Mesendoderm (in vitro differentiated cells): ENCODE data around the gene TSPEAR.

Experiments used
- DNase-seq: peaks from one replicate; pipeline ENCODE4 v3.0.0; 2013
- H2AK5ac ChIP-seq: 2 replicates; pipeline ENCODE4 v1.6.1; 2013; ENCODE audit warnings: low read length, inconsistent platforms
- H2BK120ac ChIP-seq: 2 replicates; pipeline ENCODE4 v1.6.1; 2013; ENCODE audit warnings: low read depth, mild to moderate bottlenecking, low read length, moderate library complexity, mixed read lengths
- H2BK15ac ChIP-seq: replicated peaks from 2 replicates; pipeline ENCODE4 v1.6.1; 2013; ENCODE audit warnings: low read depth, mild to moderate bottlenecking, moderate library complexity
- H2BK5ac ChIP-seq: 2 replicates; pipeline ENCODE4 v1.6.1; 2013; ENCODE audit warnings: low read length, inconsistent platforms
- H3K18ac ChIP-seq: 2 replicates; pipeline ENCODE4 v1.6.1; 2013; ENCODE audit warnings: mild to moderate bottlenecking, low read length, mixed read lengths
- H3K23ac ChIP-seq: one replicate; pipeline ENCODE4 v1.6.1; 2013; ENCODE audit warnings: low read length
- H3K27ac ChIP-seq: 2 replicates; pipeline ENCODE4 v1.5.1; 2013; ENCODE audit warnings: low read depth, mild to moderate bottlenecking, inconsistent platforms, low read length, moderate library complexity
- H3K27me3 ChIP-seq: 2 replicates; pipeline ENCODE4 v1.6.1; 2013; ENCODE audit warnings: low read length, control low read depth, mild to moderate bottlenecking, inconsistent platforms; ENCODE audit not compliant: insufficient read depth, poor library complexity
- H3K36me3 ChIP-seq: 2 replicates; pipeline ENCODE4 v1.6.1; 2013; ENCODE audit warnings: low read length, inconsistent platforms; ENCODE audit not compliant: control insufficient read depth, insufficient read depth
- H3K4ac ChIP-seq: one replicate; pipeline ENCODE4 v1.6.1; 2013; ENCODE audit warnings: low read depth, mild to moderate bottlenecking, low read length, moderate library complexity
- H3K4me1 ChIP-seq: 2 replicates; pipeline ENCODE4 v1.6.1; 2013; ENCODE audit warnings: low read depth, low read length, inconsistent platforms; ENCODE audit not compliant: control insufficient read depth
- H3K4me2 ChIP-seq: 2 replicates; pipeline ENCODE4 v1.6.1; 2013; ENCODE audit warnings: low read length
- H3K4me3 ChIP-seq: 2 replicates; pipeline ENCODE4 v1.5.1; 2013; ENCODE audit warnings: mild to moderate bottlenecking, low read length
- H3K56ac ChIP-seq: one replicate; pipeline ENCODE4 v1.6.1; 2013; ENCODE audit warnings: low read length
- H3K79me1 ChIP-seq: 2 replicates; pipeline ENCODE4 v1.6.1; 2013; ENCODE audit warnings: low read length, inconsistent platforms
- H3K79me2 ChIP-seq: 2 replicates; pipeline ENCODE4 v1.6.1; 2013; ENCODE audit warnings: mild to moderate bottlenecking, low read length; ENCODE audit not compliant: control insufficient read depth, insufficient read depth
- H3K9ac ChIP-seq: 2 replicates; pipeline ENCODE4 v1.6.1; 2013; ENCODE audit warnings: low read length, inconsistent platforms
- H4K5ac ChIP-seq: one replicate; pipeline ENCODE4 v1.6.1; 2013; ENCODE audit warnings: low read length
- H4K8ac ChIP-seq: one replicate; pipeline ENCODE4 v1.6.1; 2013; ENCODE audit warnings: low read depth, mild to moderate bottlenecking, control low read depth, low read length, moderate library complexity
- WGBS: extraction: QIAGEN DNeasy Blood & Tissue Kit; methylation state at CpG from one replicate; pipeline ENCODE4 v1.1.7; 2013; ENCODE audit warnings: low lambda C conversion rate, missing lambda C conversion rate; ENCODE audit not compliant: insufficient coverage; ENCODE audit errors: extremely low coverage; 5-methylcytosine and 5-hydroxymethylcytosine counted together

Gene TSPEAR

GRCh38 chr21:44454058-44454457, 257.3 kb downstream of the TSPEAR start:
- Histone ChIP-seq H2BK5ac (no peak overlapping the region), H3K79me2 (no peaks in the 10 kb centered on the region), H3K23ac (no peak overlapping the region), H3K18ac (no peak overlapping the region), H2BK120ac (no peak overlapping the region), H2AK5ac (no peak overlapping the region), H3K4me1 (no peaks in the 10 kb centered on the region), H3K56ac (no peak overlapping the region), H3K9ac (no peak overlapping the region), H3K79me1 (peaks cover 2% of the 10 kb centered on the region), H3K4ac (no peak overlapping the region), H4K8ac (no peak overlapping the region), H2BK15ac (no peak overlapping the region), H3K4me2 (no peak overlapping the region), H4K5ac (no peak overlapping the region), H3K4me3 (no peak overlapping the region), H3K27ac (no peak overlapping the region), H3K36me3 (no peaks in the 10 kb centered on the region), H3K27me3 (no peaks in the 10 kb centered on the region)
- WGBS = no CpG with 5 or more reads among the region's 5 CpGs
- no peak for DNase-seq

- Histone ChIP-seq H3K56ac (no peak overlapping the region), H3K27ac (no peak overlapping the region), H3K4me1 (no peaks in the 10 kb centered on the region), H4K8ac (no peak overlapping the region), H3K4me3 (no peak overlapping the region), H3K79me1 (no peaks in the 10 kb centered on the region), H3K4me2 (no peak overlapping the region), H3K23ac (no peak overlapping the region), H3K4ac (no peak overlapping the region), H2BK120ac (no peak overlapping the region), H3K36me3 (no peaks in the 10 kb centered on the region), H3K9ac (no peak overlapping the region), H3K79me2 (no peaks in the 10 kb centered on the region), H2BK15ac (no peak overlapping the region), H2AK5ac (no peak overlapping the region), H2BK5ac (no peak overlapping the region), H3K18ac (no peak overlapping the region), H4K5ac (no peak overlapping the region), H3K27me3 (no peaks in the 10 kb centered on the region)
- no peak for DNase-seq
- no CpG with 5 or more reads among the region's 3 CpGs for WGBS
These were observed 258.3 kb downstream of the TSPEAR start for GRCh38 chr21:44453120-44453519.

GRCh38 chr21:44450999-44451398, 260.4 kb downstream of the TSPEAR start:
- Histone ChIP-seq H3K27me3 (no peaks in the 10 kb centered on the region), H3K4me3 (no peak overlapping the region), H2BK120ac (no peak overlapping the region), H3K4ac (no peak overlapping the region), H3K56ac (no peak overlapping the region), H3K18ac (no peak overlapping the region), H4K5ac (no peak overlapping the region), H3K9ac (no peak overlapping the region), H3K4me1 (no peaks in the 10 kb centered on the region), H3K79me1 (no peaks in the 10 kb centered on the region), H3K36me3 (no peaks in the 10 kb centered on the region), H2BK5ac (no peak overlapping the region), H4K8ac (no peak overlapping the region), H2BK15ac (no peak overlapping the region), H3K27ac (no peak overlapping the region), H2AK5ac (no peak overlapping the region), H3K23ac (no peak overlapping the region), H3K79me2 (no peaks in the 10 kb centered on the region), H3K4me2 (no peak overlapping the region)
- no CpG with 5 or more reads among the region's 14 CpGs for WGBS
- DNase-seq = no peak

- H2AK5ac ChIP-seq = no peak overlapping the region
- H3K56ac ChIP-seq = no peak overlapping the region
- WGBS = no CpG with 5 or more reads among the region's 14 CpGs
- H3K9ac ChIP-seq = no peak overlapping the region
- H3K27ac ChIP-seq = no peak overlapping the region
- H3K18ac ChIP-seq = no peak overlapping the region
- H3K4me1 ChIP-seq = no peaks in the 10 kb centered on the region
- no peak overlapping the region for H3K4me3 ChIP-seq
- no peak overlapping the region for H2BK5ac ChIP-seq
- no peaks in the 10 kb centered on the region for H3K36me3 ChIP-seq
- H4K8ac ChIP-seq = no peak overlapping the region
- no peaks in the 10 kb centered on the region for H3K27me3 ChIP-seq
- no peak overlapping the region for H2BK120ac ChIP-seq
- no peak overlapping the region for H3K4me2 ChIP-seq
- H2BK15ac ChIP-seq = no peak overlapping the region
- DNase-seq = no peak
- no peak overlapping the region for H3K23ac ChIP-seq
- no peaks in the 10 kb centered on the region for H3K79me1 ChIP-seq
- H4K5ac ChIP-seq = no peak overlapping the region
- no peaks in the 10 kb centered on the region for H3K79me2 ChIP-seq
- no peak overlapping the region for H3K4ac ChIP-seq
These were observed 261.0 kb downstream of the TSPEAR start for GRCh38 chr21:44450402-44450801.

GRCh38 chr21:44449473-44450363, 261.7 kb downstream of the TSPEAR start:
- Histone ChIP-seq H3K18ac (no peak overlapping the region), H3K4ac (no peak overlapping the region), H3K23ac (no peak overlapping the region), H4K5ac (no peak overlapping the region), H2BK120ac (no peak overlapping the region), H3K36me3 (no peaks in the 10 kb centered on the region), H3K56ac (no peak overlapping the region), H3K79me1 (no peaks in the 10 kb centered on the region), H3K4me2 (no peak overlapping the region), H3K4me1 (no peaks in the 10 kb centered on the region), H4K8ac (no peak overlapping the region), H2AK5ac (no peak overlapping the region), H3K79me2 (no peaks in the 10 kb centered on the region), H2BK15ac (no peak overlapping the region), H3K27me3 (no peaks in the 10 kb centered on the region), H3K27ac (no peak overlapping the region), H3K4me3 (no peak overlapping the region), H2BK5ac (no peak overlapping the region), H3K9ac (no peak overlapping the region)
- no CpG with 5 or more reads among the region's 28 CpGs for WGBS
- DNase-seq = no peak
